IPS-18a (cell line): ENCODE results near the gene VPS37D.
"Not testable (repeated sequence)": the region's sequence is repeated elsewhere in the genome, so short reads cannot be mapped to it uniquely, and the experiment has no call there.

Experiments
- H3K27ac ChIP-seq: one replicate; pipeline ENCODE4 v1.5.1; 2013; ENCODE audit warnings: low read length
- H3K27me3 ChIP-seq: one replicate; pipeline ENCODE4 v1.6.1; 2013; ENCODE audit warnings: mild to moderate bottlenecking, low read length; ENCODE audit not compliant: control insufficient read depth, insufficient read depth
- H3K36me3 ChIP-seq: one replicate; pipeline ENCODE4 v1.6.1; 2013; ENCODE audit warnings: low read depth, low read length; ENCODE audit not compliant: control insufficient read depth
- H3K4me1 ChIP-seq: one replicate; pipeline ENCODE4 v1.6.1; 2013; ENCODE audit warnings: low read depth, low read length; ENCODE audit not compliant: control insufficient read depth
- H3K4me3 ChIP-seq: one replicate; pipeline ENCODE4 v1.5.1; 2013; ENCODE audit warnings: low read length
- H3K9ac ChIP-seq: one replicate; pipeline ENCODE4 v1.6.1; 2013; ENCODE audit warnings: mild to moderate bottlenecking, low read length, moderate library complexity
- H3K9me3 ChIP-seq: one replicate; pipeline ENCODE4 v1.6.1; 2013; ENCODE audit warnings: low read depth, low read length; ENCODE audit not compliant: control insufficient read depth

Gene VPS37D

DNA sequence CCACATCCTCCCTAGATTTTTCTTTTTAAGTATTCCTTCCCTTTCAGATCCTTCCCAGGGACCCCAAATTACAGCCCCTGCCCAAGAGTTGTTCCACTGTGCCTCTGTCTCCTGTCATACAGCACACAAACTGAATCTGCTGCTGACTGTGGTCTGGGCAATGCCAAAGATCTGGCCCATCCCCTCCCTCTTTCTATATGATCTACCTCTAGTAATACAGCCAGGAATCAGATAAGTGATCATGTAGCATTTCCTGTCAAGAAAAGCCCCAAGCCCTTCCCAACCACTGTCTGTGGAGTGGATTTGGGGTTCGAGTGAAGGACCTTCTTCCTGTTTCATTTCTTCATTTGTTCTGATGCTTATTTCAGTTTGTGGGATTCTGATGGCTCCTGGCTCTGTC, 45.1 kb downstream of the VPS37D start:
- Histone ChIP-seq H3K4me3 (no peak overlapping the region), H3K4me1 (no peaks in the 10 kb centered on the region), H3K9ac (no peak overlapping the region), H3K36me3 (no peaks in the 10 kb centered on the region), H3K9me3 (no peaks in the 10 kb centered on the region), H3K27ac (no peak overlapping the region), H3K27me3 (peaks cover under 1% of the 10 kb centered on the region)

GRCh38 chr7:73713319-73713718, 45.7 kb downstream of the VPS37D start:
- H3K27me3 ChIP-seq, H3K36me3 ChIP-seq, H3K4me1 ChIP-seq, H3K4me3 ChIP-seq, H3K27ac ChIP-seq, H3K9me3 ChIP-seq, H3K9ac ChIP-seq: not testable (repeated sequence)

- Histone ChIP-seq H3K27me3 (peaks cover 23% of the 10 kb centered on the region), H3K4me1 (no peaks in the 10 kb centered on the region), H3K9ac (no peak overlapping the region), H3K9me3 (no peaks in the 10 kb centered on the region), H3K36me3 (no peaks in the 10 kb centered on the region), H3K4me3 (no peak overlapping the region), H3K27ac (no peak overlapping the region)
Measured at GRCh38 chr7:73715648-73716317, 48.2 kb downstream of the VPS37D start.

DNA sequence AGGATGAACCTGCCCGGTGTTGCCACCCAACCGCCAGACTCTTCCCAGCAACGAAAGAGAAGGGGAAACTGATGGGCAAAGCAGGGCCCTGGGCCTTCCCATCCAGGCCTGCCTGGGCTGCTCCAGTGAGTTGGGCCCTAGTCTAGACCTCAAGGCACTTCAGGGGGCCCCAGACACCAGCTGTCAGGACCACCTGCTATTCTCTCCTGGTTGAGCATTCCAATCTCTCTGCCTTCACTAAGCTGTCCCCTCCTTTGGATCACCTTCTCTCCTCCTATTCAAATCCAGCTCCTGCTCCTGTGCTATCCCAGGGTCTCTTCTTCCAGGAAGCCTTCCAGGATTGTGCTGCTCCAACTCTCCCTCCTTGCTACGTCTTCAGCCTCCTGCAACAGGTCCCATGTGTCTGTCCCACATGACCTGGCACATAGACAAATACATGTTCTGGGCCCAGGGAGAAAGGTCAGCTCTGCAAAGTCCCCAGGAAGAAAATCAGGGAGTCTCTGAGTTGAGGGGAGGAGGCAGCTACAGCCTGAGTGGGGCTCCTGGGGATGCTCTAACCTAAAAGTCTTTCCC, 48.8 kb downstream of the VPS37D start:
- Histone ChIP-seq H3K9ac (no peak overlapping the region), H3K4me3 (no peak overlapping the region), H3K9me3 (no peaks in the 10 kb centered on the region), H3K27me3 (peaks cover 23% of the 10 kb centered on the region), H3K36me3 (no peaks in the 10 kb centered on the region), H3K4me1 (no peaks in the 10 kb centered on the region), H3K27ac (no peak overlapping the region)

GRCh38 chr7:73717025-73717807, 49.6 kb downstream of the VPS37D start:
- no peaks in the 10 kb centered on the region for H3K4me1 ChIP-seq
- no peak overlapping the region for H3K27ac ChIP-seq
- H3K9me3 ChIP-seq = no peaks in the 10 kb centered on the region
- no peak overlapping the region for H3K4me3 ChIP-seq
- H3K27me3 ChIP-seq = peaks cover 23% of the 10 kb centered on the region
- no peak overlapping the region for H3K9ac ChIP-seq
- H3K36me3 ChIP-seq = no peaks in the 10 kb centered on the region

- no peaks in the 10 kb centered on the region for H3K4me1 ChIP-seq
- H3K4me3 ChIP-seq = no peak overlapping the region
- H3K27me3 ChIP-seq = peaks cover 23% of the 10 kb centered on the region
- no peak overlapping the region for H3K9ac ChIP-seq
- H3K9me3 ChIP-seq = no peaks in the 10 kb centered on the region
- no peaks in the 10 kb centered on the region for H3K36me3 ChIP-seq
- H3K27ac ChIP-seq = no peak overlapping the region
Measured at GRCh38 chr7:73717991-73718405, 50.4 kb downstream of the VPS37D start.

- no peak overlapping the region for H3K27ac ChIP-seq
- H3K4me3 ChIP-seq = peak overlapping the region; percentile 81
- no peaks in the 10 kb centered on the region for H3K4me1 ChIP-seq
- no peak overlapping the region for H3K9ac ChIP-seq
- H3K36me3 ChIP-seq = no peaks in the 10 kb centered on the region
- H3K9me3 ChIP-seq = no peaks in the 10 kb centered on the region
- peaks cover 23% of the 10 kb centered on the region for H3K27me3 ChIP-seq
Measured at GRCh38 chr7:73718438-73718881, 50.8 kb downstream of the VPS37D start.

DNA sequence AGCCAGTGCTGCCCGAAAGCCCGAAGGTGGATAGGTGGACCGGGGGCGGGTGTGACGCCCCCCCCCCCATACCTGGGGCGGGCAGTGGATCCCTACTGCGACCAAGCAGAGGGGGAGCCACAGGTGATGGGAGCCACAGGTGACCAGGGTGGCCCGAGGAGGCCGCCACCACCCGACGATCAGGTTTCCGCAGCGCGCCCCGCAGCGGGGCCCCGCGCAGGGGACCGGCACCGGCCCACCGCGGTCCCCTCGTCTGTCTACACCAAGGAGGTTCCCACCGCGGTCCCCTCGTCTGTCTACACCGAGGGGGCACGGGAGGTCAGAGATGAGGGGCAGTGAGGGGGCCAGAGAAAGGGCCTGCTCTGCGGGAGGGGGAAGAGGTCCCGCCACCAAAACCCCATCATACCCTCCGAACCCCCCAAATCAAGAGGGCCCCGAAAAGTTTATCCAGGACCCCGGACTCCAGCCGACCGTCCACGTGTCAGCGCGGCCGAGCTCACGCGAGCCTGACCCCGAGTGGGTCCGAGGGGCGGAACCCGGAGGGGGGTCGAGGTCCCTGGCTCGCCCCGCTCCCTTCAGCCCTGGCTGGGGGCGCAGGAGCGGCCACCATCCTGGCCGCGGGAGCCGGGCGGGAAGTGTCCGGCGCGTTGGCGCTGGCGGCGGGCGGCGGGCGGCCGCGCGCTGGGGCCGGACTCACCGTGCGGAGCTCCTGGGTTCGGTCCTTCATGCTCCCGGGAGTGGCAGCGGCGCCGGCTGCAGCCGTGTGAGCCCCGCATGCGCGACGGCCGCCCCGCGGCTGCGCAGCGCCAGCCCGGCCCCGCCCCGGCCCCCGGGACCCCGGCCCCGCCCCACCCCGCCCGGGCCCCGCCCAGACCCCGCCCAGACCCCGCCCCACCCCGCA, 51.5 kb downstream of the VPS37D start, which contains the start of gene STX1A:
Gene STX1A (minus strand): TSS at position 765 of the 901 bp plus-strand sequence. CDS start 38 bp downstream, at position 727.
- Histone ChIP-seq H3K4me3 (peak within 1 kb of the TSS; percentile 81), H3K27me3 (peaks cover 23% of the 10 kb centered on the region), H3K27ac (no peak within 1 kb of the TSS), H3K36me3 (no peaks in the 10 kb centered on the region), H3K9me3 (no peaks in the 10 kb centered on the region), H3K4me1 (no peaks in the 10 kb centered on the region), H3K9ac (peak within 1 kb of the TSS; percentile 45)

- H3K9me3 ChIP-seq = no peaks in the 10 kb centered on the region
- no peak overlapping the region for H3K27ac ChIP-seq
- no peaks in the 10 kb centered on the region for H3K4me1 ChIP-seq
- no peak overlapping the region for H3K9ac ChIP-seq
- no peaks in the 10 kb centered on the region for H3K36me3 ChIP-seq
- H3K4me3 ChIP-seq = no peak overlapping the region
- H3K27me3 ChIP-seq = peaks cover 23% of the 10 kb centered on the region
Measured at GRCh38 chr7:73719806-73720169, 52.2 kb downstream of the VPS37D start.

- not testable (repeated sequence) for H3K4me3 ChIP-seq, H3K9me3 ChIP-seq, H3K36me3 ChIP-seq, H3K4me1 ChIP-seq, H3K9ac ChIP-seq, H3K27ac ChIP-seq
- H3K27me3 ChIP-seq = peaks cover 23% of the 10 kb centered on the region
Measured at GRCh38 chr7:73720443-73720842, 52.8 kb downstream of the VPS37D start.

GRCh38 chr7:73721377-73721817, 53.8 kb downstream of the VPS37D start:
- H3K27me3 ChIP-seq = peaks cover 23% of the 10 kb centered on the region
- H3K27ac ChIP-seq = no peak overlapping the region
- H3K4me1 ChIP-seq = no peaks in the 10 kb centered on the region
- no peak overlapping the region for H3K9ac ChIP-seq
- no peaks in the 10 kb centered on the region for H3K9me3 ChIP-seq
- no peak overlapping the region for H3K4me3 ChIP-seq
- H3K36me3 ChIP-seq = no peaks in the 10 kb centered on the region
